SH-SY5Y (cell line): ENCODE results near the gene CRTAC1.

ENCODE experiments used
- GATA2 ChIP-seq: IDR thresholded peaks from 2 replicates; pipeline ENCODE4 v1.6.1; 2011; ENCODE audit warnings: mild to moderate bottlenecking, low read depth, low read length
- GATA3 ChIP-seq: IDR thresholded peaks from 2 replicates; pipeline ENCODE4 v1.6.1; 2011; ENCODE audit warnings: low read depth, mild to moderate bottlenecking, low read length, moderate library complexity

- no peak for TF ChIP-seq GATA2
- no peak for TF ChIP-seq GATA3
Observed at GRCh38 chr10:97873569-97873968, 156.9 kb downstream of the CRTAC1 start.
